Activated T-helper 1 cell treated with anti-CD3 and anti-CD28 coated beads, Interleukin-2, amount 50 U/mL, for 16 hours (primary cell): ENCODE measurements around the gene SND1.
"Not testable (repeated sequence)": the region's sequence is repeated elsewhere in the genome, so short reads cannot be mapped to it uniquely, and the experiment has no call there.

Experiments
- DNase-seq, 2 donors: peaks; one replicate each; pipeline ENCODE4 v3.0.0-alpha.2; 2020; ENCODE audit warnings: low read depth in 1 of 2, low spot score in 1 of 2

Gene SND1

GRCh38 chr7:127902753-127903152, 250.8 kb downstream of the SND1 start:
- DNase-seq, result not testable (repeated sequence)

DNA sequence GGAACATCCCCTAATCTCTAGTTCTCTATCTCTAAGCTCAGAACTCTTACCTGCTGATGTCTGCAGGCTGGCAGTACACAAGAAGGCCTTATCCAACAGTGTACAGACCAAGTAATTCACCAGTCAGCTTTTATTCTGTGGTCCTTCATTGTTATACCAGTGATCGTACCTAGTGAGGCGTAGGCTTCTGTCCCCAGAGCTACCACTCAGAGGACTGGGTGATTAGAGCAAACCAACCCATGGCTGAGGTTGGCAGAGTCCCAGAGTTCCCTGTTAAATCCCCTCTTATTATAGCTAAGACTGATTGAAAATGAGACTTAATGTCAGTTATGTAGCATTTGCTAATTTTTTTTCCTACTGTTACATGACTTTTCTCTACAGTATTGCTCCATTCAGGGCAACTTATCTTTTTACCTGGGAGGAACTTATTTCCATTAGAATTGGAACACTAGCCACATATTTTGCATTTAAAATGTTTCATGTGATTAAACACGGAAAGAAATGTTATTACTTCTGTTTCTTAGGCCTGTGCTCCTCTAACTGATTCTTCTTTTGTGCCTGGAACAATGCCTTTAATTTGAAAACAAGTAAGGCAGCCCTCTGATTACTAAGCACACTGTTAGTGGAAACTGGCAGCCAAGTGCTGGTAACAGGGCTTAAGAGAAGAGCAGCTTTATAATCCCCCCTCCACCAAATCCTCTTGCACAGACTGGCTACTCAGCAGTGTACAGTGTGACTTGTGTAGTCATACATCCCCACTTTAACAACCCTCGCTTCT, 252.1 kb downstream of the SND1 start:
- DNase-seq, result no peak

DNA sequence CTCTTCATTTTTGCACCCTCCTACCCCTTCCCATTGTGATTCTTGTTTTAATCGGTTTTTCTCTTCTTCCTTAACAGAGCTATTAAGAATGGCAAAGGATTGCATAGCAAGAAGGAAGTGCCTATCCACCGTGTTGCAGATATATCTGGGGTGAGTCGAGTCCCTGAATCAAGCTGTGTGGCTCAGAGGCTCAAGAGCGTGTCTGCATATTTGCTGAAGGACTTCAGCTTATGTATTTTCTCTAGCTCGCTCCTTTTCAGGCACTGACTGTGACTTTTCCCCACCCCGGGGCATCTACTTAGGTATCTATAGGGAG, 252.6 kb downstream of the SND1 start:
- DNase-seq, result no peak

DNA sequence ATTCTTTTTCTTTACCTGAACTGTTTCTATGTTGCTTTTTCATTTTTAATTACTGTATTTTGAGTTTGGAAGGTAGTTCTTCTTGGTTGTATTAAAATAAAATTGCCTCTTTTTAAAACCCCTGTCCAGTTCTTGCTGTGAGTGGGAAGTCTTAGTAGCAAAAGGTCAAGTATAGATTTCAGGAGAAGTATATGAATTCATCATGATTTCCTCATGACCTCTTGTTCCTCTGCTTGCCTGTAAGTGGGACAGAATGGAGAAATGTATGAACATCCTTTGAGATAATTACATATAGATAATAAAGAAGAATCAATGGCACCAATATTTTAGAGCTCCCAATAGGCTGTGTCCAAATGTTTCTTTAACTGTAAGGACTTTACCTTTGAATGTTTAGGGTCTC, 253.0 kb downstream of the SND1 start:
- no peak for DNase-seq

DNA sequence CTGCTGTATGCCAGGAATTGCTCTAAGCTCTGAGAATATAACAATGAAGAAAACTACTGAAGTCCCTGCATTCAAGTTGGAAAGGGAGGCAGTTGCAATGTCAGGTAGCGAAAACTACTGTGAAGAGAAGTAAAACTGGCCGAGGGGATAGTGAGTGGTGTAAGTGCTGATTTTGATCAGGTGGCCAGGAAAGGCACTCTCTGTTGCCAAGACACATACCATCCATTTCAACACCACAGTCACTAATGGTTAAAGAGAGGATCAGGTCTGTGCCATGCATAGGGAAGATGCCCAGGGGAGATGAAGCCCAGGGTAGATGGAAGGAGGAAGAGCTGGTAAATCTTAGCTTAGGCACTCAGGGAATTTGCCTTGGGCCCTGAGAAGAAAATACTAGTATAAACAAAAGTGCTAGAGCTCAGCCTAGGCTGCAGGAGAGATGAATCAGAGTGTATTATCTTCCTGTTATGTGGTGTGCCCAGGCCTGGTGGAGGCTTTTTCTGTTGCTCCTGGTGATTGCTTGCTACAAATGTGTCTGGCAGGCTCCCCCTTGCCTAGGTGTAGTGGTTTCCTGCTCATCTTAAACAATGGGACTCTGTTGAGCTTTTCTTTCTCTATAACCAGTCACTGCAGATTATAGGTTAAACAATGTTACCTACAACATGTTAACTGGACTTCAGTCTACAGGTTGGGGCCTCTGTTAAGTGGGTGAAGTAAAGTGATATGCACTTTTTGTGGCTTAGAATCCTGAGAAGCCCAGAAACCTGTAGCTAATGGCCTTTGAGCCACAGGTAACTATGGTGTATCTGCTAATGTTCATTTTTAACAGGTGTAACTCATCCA, 253.7 kb downstream of the SND1 start:
- DNase-seq, result no peak

DNA sequence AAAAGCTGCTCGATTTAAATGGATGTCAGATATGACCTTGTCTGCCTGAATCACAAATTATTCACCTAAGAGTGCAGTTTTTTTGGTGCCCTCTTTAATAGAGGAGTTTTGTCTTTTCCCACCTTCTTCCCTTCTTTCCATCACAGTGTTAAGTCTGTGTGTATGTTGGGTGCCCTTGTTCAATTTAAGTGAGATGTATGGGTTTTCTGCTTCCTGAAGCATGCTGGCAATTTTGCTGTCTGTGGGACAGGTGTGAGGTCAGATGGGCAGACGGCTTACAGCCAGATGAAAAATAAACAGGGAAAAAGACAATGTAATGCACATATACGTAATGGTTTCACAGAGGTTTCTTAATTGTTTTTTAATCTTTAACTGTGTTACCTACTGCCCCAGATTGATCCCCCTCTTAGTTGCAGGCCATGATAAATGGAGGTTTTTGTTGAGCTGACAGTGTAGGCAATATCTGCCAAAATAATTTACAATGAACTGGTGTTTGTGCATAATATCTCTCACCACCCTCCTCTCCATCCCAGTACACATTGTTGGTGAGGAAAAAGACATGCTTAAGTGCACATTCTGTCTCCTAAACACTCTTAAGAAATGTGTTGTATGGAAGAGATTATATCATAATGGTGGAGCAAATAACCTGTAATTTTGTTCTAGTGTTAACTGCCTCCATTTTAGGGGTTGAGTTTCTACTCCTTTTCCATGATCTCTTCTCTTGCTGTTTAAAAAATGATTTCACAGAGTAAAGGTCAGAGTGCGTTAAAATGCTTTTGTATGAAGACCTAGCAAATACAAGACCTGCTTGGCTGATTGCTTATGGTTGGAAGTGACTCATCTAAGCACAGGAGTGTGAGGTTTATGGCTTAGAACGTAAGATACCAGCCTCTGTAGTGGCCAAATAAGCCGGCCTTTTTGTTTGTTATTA, 255.4 kb downstream of the SND1 start:
- DNase-seq, result no peak

DNA sequence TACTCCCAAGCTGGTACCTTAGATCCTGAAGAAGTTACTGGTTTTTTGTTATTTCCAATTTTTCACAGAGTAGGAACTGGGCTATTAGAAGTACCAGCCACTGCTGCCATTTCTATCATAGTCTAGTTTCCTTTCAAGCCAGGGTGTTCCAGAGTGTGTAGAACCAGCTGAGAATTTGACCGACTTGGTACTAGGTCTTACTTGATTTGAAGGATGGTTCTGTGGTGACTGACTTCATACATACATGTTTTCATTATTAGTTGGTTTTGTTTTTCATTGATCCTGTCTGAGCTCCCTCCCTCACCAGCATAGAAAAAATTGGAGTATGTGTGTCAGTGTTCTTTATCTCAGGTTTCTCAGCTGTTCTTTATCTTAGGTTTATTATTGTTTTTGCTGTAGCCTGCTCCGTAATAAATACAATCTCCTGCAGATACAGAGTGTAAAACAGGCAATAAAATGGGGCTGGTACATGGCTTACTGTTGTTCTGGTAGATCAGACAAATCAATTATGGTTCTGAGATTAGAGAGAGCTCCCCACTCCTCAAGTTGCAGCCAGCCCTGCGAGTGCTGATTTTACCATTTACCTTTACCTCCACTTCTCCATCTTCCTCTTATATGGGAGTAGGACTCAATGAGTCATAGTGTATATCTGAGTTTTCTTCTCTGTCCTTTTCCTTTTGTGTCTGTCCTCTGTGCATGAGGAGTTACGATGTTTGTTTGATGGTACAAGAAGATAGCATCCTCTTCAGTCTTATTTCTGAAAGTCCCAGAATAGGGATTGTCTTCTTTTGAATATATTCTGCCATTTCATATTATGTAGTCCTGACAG, 256.6 kb downstream of the SND1 start:
- DNase-seq, result no peak

- DNase-seq, result no peak
Measured at GRCh38 chr7:127909424-127910152, 257.6 kb downstream of the SND1 start.

DNA sequence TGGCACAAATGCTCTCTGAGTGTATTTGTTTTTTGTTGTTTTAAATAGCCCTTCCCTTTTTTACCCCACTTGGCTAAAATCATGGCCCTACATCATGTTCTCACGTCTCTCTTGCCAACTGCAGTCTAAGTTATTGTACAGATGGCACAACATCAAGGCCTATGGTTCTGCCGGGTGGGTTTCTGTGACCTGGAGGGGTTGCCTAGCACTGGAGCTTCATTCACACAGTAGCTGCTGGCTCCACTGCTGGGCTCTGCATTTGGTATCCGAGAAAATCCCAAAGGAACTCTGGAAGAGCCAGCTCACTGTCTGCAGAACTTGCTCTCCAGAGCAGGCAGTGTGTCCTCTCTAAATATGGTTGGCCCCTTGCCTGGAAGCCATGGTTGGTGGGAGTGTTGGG, 258.7 kb downstream of the SND1 start:
- DNase-seq, result no peak

- no peak for DNase-seq
Measured at GRCh38 chr7:127911968-127912511, 260.0 kb downstream of the SND1 start.

DNA sequence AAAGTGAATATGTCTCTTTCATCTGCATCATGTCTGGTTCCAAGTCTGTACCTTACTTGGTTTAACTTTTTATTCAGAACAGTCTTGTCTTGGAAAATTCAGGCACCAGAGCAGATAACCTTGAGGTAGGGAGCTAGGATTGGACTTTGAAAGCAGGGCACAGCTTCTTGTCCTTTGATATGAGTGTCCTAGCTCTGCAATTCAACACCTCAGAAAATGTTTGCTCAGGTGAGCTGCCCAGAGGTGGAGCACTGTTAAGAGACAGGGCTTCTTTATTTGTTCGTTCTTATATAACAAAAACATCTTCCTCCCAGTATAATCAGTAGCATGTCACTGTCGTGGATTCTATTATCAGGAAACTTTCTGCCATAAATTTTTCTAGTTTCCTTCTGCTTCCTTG, 260.9 kb downstream of the SND1 start:
- no peak for DNase-seq

GRCh38 chr7:127913686-127914085, 261.7 kb downstream of the SND1 start:
- DNase-seq, result no peak

DNA sequence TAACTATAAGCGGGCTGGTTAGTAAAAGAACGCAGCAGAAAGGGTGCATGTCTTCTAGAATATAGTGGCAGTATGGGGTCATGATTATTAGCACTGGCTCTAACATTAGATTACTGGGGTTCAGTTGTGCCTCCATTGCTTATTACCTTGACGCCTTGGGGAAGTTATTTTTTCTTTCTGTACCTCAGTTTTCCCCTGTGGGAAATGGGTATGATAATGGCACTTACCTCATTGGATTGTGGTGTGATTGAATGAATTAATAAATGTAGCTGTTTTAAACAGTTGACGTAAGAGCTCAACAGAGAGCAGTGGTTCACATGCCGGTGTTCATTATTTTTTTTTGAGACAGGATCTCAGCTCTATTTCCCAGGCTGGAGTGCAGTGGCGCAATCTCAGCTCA, 262.7 kb downstream of the SND1 start:
- no peak for DNase-seq

DNA sequence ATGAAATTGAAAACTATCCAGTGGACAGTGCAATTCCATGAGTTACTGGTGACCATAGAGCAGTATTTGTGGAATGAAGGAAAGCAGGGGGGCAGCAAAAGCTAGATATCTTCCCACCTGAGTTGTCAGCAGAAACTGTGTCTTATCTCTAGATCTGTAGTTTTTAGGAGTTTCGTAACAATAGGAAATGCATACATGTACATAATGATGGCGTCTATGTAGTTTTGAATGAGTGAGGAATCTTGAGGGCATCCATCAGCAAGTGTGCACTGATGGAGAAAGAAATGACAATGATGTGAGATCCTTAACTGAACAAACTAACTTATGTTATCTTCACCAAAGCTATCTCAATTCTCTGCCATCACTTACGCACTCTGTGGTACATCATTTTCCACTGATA, 264.7 kb downstream of the SND1 start:
- DNase-seq, result no peak

DNA sequence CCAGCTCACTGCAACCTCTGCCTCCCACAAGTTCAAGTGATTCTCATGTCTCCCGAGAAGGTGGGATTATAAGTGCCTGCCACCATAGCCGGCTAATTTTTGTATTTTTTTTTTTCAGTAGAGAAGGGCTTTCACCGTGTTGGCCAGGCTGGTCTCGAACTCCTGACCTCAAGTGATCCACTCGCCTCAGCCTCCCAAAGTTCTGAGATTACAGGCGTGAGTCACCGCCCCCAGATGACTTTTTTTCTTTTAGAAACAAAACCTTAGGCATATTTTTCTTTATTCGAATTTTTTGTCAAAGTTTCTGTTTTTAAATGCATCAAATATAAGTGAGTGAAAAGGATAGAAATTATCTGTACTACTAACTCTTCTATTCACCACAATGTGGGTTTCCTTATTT, 266.1 kb downstream of the SND1 start:
- DNase-seq, result no peak

DNA sequence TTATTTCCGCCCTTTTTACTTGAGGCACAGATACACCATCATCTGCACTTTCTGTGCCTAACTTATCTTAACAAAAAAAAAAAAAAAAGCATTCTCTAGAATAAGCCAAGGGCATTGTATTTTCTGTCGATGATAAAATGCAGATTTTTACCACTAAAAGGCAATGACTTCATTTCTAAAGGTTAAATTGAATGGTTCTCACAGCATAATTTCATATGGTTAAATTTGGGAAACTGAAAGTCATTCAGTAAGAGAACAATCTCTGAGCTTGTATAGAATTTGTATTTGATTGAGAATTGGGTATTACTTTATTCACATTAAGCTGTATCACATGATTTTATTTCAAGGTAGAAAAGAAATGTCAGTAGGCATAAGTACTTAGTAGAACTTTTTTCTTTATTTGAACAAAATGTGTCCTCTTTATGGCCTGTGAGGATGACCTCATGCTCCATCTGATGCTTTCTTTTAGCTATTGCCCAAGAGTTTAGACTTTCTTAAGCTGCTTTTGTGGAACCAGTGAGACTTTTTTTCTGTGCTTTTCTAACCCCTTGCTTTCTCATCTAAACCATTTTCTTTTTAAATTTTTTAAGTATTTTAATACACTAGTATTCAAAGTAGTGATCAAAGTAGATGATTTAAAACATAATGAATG, 268.9 kb downstream of the SND1 start:
- no peak for DNase-seq

- no peak for DNase-seq
Measured at GRCh38 chr7:127922656-127923055, 270.7 kb downstream of the SND1 start.

DNA sequence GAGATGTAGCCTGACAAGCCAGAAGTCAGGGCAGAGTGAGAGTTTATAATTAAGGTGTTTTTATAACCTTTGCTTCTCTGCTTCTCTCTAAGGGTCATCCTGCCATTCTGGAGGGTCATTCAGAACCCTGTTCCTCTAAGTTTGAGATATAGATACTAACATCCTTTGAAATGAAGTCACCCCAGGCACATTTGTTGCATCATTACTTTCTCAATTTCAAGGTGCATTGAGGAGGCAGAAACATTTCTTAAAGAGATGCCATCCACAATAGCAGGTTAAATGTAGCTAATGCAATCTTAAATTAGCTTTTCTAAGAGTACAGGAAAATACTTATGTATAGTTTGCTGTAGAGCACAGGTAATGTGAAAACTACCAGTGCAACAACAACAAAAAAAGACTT, 272.9 kb downstream of the SND1 start:
- no peak for DNase-seq

GRCh38 chr7:127927348-127927696, 275.3 kb downstream of the SND1 start:
- no peak for DNase-seq
